Measurements from ENCODE around the gene HYDIN.

HYDIN gene

DNA sequence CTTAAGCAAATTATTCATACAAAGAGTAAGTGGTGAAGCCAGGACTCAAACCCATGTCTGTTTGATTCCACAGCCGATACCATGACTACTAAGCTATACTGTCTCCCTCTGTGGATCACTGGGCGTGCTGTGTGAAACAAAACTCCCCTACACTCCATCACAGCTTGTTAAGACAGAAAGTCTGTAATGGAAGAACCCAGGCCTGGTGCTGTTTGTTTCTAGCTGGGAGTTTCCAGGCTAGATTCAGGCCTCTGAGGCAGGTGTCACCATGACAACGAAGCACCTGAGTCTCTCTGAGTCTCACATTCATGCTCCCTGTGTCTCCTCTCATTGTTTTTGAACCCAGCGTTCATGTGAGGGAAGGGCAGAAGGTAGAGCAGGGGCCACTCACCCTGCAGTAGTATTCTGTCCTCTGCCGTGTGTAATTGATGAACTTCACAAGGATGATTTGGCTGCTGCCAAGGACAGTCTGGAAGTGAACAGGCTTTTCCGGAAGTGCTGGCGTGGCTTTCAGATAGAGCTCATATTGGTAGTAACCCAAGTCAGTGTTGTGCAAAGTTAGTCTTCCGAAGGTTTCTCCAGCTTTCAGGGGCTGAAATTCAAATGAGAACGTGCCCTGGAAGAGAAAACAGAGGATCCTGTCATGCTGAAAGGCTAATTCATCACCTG is 421.0 kb downstream of the HYDIN start:
- DNase-seq: no peak

- no peak for DNase-seq
These were observed 422.2 kb downstream of the HYDIN start for GRCh38 chr16:70808371-70808770.

GRCh38 chr16:70805787-70806186 is 424.7 kb downstream of the HYDIN start:
- no peak for DNase-seq

DNA sequence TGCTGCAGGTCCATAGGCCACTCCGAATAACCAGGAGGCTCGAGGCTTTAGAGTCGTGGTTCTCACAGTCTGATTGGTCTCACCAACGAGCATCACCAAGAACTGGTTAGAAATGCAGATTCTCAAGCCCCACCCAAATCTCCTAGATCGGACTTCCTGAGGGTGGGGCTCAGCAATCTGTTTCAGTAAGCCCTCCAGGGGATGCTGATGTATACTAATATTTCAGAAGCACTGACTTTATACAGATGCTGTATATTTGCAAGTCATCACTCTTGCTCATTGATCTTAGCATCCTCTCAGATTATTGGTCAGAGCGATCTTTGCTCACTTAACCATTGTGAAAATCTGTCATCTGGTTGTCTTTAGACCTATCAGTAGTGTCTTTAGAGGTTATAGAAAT is 425.1 kb downstream of the HYDIN start:
- no peak for DNase-seq

GRCh38 chr16:70804734-70805169 is 425.8 kb downstream of the HYDIN start:
- no peak for DNase-seq

- DNase-seq: no peak
These were observed 426.3 kb downstream of the HYDIN start for GRCh38 chr16:70804153-70804733.

DNA sequence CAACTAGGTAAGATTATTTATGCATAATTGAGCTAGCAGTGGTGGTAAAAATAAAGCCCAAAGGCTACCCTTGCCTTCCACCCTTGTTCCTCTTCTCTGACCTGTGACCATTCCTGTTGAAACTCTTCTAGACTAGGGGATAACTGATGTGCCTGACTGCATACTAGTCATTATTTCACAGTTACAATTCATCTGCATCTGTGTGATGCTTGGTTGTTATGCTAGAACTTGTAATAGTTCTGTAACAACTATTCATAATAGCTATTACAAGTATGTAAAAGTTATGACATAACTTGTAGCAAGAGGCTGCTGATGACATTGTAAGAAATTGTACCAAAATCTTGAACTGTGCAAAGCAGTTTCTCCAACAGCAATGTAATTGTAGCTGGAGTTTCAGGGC is 427.2 kb downstream of the HYDIN start:
- DNase-seq: no peak

- DNase-seq: no peak
These were observed 428.9 kb downstream of the HYDIN start for GRCh38 chr16:70801611-70802010.

- peak; percentile 80 for DNase-seq
These were observed 429.6 kb downstream of the HYDIN start, which contains the start of gene VAC14 for GRCh38 chr16:70800781-70801480. Gene VAC14 (minus strand): TSS chr16:70801158. CDS start chr16:70800900, 258 bp downstream.

GRCh38 chr16:70800311-70800710 is 430.2 kb downstream of the HYDIN start:
- no peak for DNase-seq

- no peak for DNase-seq
These were observed 434.2 kb downstream of the HYDIN start for GRCh38 chr16:70796301-70796700.

- DNase-seq: no peak
These were observed 435.1 kb downstream of the HYDIN start for GRCh38 chr16:70795296-70795912.

GRCh38 chr16:70793851-70794502 is 436.5 kb downstream of the HYDIN start:
- no peak for DNase-seq

DNA sequence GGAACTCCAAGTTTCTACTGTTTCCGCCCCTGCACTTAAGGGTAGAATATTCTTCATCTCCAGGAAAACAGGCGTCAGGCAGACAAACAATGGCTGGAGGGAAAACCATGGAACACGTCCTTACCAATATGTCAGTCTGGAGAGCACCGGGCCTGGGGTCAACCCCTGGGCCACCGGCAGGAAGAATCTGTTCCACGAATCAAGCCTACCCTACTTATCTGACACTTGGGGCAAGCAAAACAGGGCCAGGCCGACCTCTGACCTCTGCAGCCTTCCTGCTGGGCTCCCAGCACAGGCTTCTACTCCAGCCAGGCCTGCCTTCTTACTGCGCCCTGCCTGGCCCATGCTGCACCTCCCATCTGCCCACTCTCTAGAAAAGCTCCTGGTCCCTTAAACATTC is 439.7 kb downstream of the HYDIN start:
- DNase-seq: no peak

- no peak for DNase-seq
These were observed 440.7 kb downstream of the HYDIN start for GRCh38 chr16:70789595-70790447.

DNA sequence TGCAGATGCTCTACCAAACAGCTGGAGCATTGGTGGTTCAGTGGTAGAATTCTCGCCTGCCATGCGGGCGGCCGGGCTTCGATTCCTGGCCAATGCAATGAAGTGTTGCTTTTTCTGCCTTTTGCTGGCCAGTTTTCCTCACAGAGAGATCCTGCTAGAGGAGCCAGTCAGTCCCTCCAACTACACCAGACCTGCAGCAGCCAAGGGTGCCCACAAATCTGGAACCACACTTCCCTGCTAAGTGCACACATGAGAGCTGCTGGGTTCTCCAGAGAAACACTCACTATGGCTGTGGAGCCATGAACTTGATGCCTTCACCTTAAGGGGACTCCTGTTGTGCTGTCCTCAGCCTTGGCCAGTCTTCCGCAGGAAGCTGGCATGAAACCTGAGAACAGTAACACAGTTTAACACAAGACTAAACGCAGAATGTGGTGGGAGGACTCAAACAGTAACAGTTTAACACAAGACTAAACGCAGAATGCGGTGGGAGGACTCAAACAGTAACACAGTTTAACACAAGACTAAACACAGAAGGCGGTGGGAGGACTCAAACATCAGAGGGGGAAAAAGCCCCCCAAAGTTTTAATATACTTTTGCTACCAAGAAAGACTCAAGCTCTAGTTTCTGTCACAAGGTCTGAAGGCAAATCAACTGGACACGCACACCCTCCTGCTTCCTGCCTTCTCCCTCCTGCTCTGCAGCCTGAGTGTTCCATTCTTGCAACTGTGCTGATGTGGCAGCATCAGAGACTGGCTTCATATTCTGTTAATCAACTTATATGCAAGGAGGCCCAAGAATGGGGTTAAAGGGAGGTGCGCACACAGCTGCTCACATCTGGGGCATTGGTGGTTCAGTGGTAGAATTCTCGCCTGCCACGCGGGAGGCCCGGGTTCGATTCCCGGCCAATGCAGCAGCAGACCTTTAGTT is 441.6 kb downstream of the HYDIN start:
- no peak for DNase-seq

GRCh38 chr16:70786020-70786755 is 444.3 kb downstream of the HYDIN start:
- DNase-seq: no peak

DNA sequence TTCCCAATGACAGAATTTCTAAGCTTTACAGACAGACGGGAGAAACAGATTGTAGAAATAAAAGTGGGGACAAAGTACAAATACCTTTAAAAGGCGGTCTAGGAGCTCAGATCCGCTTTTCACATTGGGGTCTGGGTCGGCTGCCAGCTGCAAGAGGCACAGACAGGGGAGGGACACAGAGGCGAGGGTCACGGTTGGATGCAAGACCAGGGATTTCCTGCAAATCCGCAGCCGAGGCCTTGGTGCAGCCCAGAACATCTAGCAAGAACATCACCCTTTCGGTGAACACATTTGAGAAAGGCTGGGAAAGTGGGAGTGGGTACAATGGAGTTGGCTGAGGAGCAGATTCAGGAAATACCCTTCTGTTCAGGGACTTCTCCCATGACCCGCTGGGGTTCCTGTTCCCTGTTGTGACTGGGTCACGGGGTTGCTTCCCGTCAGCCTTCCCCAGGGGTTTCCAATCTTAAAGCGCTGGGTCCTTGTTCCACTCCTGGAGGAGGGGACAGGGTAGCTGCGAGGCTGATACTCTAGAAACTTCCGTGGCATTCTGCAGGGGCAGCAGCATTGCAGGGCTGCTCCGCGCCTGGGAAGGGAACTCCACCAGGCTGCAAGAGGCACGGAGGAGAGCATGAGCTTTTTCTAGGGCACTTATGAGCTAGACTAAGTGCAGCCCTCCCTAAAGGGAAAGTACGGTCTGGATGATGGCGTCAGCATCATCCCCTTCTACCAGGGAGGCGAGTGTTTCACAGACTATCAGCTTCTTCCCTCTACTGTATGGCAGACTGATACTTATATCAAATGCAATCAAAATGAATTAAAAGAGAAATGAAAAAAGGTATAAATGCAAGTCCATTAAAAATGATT is 445.6 kb downstream of the HYDIN start:
- DNase-seq: no peak

GRCh38 chr16:70782237-70782636 is 448.3 kb downstream of the HYDIN start:
- DNase-seq: no peak

Data from NCI-H774 (cell line).